Mucosa of descending colon (tissue), 3 donors: ENCODE measurements around the gene TET1. TPM values are rescaled to one million over a fixed set of nuclear protein-coding genes. Genes with fewer than 3 reads are reported as not detected.
"Not testable (repeated sequence)": the region's sequence is repeated elsewhere in the genome, so short reads cannot be mapped to it uniquely, and the experiment has no call there.

Experiments
- ATAC-seq: fragments of 200-7000 bp; cut with Tn5 transposase; one replicate; pipeline ENCODE4 v1.9.1; 2020; ENCODE audit warnings: mild to moderate bottlenecking, moderate library complexity
- DNase-seq, 3 donors: peaks; one replicate each; pipeline ENCODE4 v3.0.0-alpha.2; 2020
- H3K36me3 ChIP-seq: fragments of 200-600 bp; one replicate; pipeline ENCODE4 v1.8.0; 2021; ENCODE audit warnings: low read depth, mild to moderate bottlenecking
- H3K4me1 ChIP-seq: fragments of 200-600 bp; one replicate; pipeline ENCODE4 v1.8.0; 2021; ENCODE audit warnings: low read depth, mild to moderate bottlenecking
- H3K4me3 ChIP-seq: fragments of 200-600 bp; one replicate; pipeline ENCODE4 v1.8.0; 2021; ENCODE audit warnings: mild to moderate bottlenecking
- H3K9me3 ChIP-seq: fragments of 200-600 bp; one replicate; pipeline ENCODE4 v1.8.0; 2021; ENCODE audit warnings: mild to moderate bottlenecking
- CTCF ChIP-seq: fragments of 200-600 bp; IDR thresholded peaks from one replicate; pipeline ENCODE4 v1.8.0; 2022; ENCODE audit warnings: antibody characterized with exemption, mild to moderate bottlenecking
- intact Hi-C, 2 donors: fragments of 100-400 bp; cut with DNase I in 1 of 2; cut with micrococcal nuclease in 1 of 2; formaldehyde crosslinking; loops; one replicate each; pipeline versions ENCODE4 v1.11.0 to v1.11.1; 2022; cut with DNase I, micrococcal nuclease
- total RNA-seq, 3 donors: library from RNA; stranded (reverse); fragmentation: NEBNext Ultra II Directional in 2 of 3; extraction: Animal tissue kit (Norgen Biotek cat#: 25700) in 2 of 3; gene quantifications; one replicate each; pipeline versions ENCODE4 v1.2.1 to v1.2.4, GENCODE V29; 2021 to 2023
- donor health status: DM: no; HTN: no; CAD: no; lungs with moderate emphysema.
- donor health status: DM: no; HTN: no; CAD: no.
- donor health status: DM: no; HTN: yes; CAD: no.

TET1 gene
- total RNA-seq, 3 donors from 2014 or later = 1.0 to 5.7 (median 1.1) TPM

- intact Hi-C loops = no loop called here
- no peak for DNase-seq
- Histone ChIP-seq H3K9me3 (no peaks in the 10 kb centered on the region), H3K4me3 (no peak overlapping the region), H3K4me1 (peaks cover 7% of the 10 kb centered on the region), H3K36me3 (no peaks in the 10 kb centered on the region)
- no peak for ATAC-seq
- TF ChIP-seq CTCF = no peak
These were observed 164.9 kb downstream of the TET1 start for GRCh38 chr10:68725016-68725415.

- DNase-seq (no peak), ATAC-seq (no peak)
- Histone ChIP-seq H3K36me3 (peaks cover under 1% of the 10 kb centered on the region), H3K4me1 (peaks cover 7% of the 10 kb centered on the region), H3K4me3 (no peak overlapping the region), H3K9me3 (no peaks in the 10 kb centered on the region)
- no peak for TF ChIP-seq CTCF
- intact Hi-C loops = no loop called here
These were observed 167.0 kb downstream of the TET1 start for GRCh38 chr10:68727146-68727545.

GRCh38 chr10:68732651-68733050 lies 172.5 kb downstream of the TET1 start:
- TF ChIP-seq CTCF = no peak
- DNase-seq = no peak
- no peaks in the 10 kb centered on the region for H3K4me1 ChIP-seq
- H3K9me3 ChIP-seq = no peaks in the 10 kb centered on the region
- intact Hi-C loops = no loop called here
- H3K36me3 ChIP-seq = peaks cover 3% of the 10 kb centered on the region
- no peak for ATAC-seq
- no peak overlapping the region for H3K4me3 ChIP-seq

GRCh38 chr10:68734349-68734748 lies 174.2 kb downstream of the TET1 start:
- Histone ChIP-seq H3K4me1 (no peaks in the 10 kb centered on the region), H3K4me3 (no peak overlapping the region), H3K36me3 (peaks cover 3% of the 10 kb centered on the region), H3K9me3 (no peaks in the 10 kb centered on the region)
- no peak for ATAC-seq
- intact Hi-C loops = no loop called here
- TF ChIP-seq CTCF = no peak
- DNase-seq = no peak

- no peaks in the 10 kb centered on the region for H3K4me1 ChIP-seq
- no peak for TF ChIP-seq CTCF
- no peak overlapping the region for H3K4me3 ChIP-seq
- ATAC-seq (no peak), DNase-seq (no peak)
- intact Hi-C loops = no loop called here
- H3K9me3 ChIP-seq = no peaks in the 10 kb centered on the region
- peaks cover 3% of the 10 kb centered on the region for H3K36me3 ChIP-seq
These were observed 175.0 kb downstream of the TET1 start for GRCh38 chr10:68735119-68735518.

- DNase-seq, intact Hi-C loops, H3K4me1 ChIP-seq, H3K4me3 ChIP-seq, H3K36me3 ChIP-seq, H3K9me3 ChIP-seq, ATAC-seq: not testable (repeated sequence)
These were observed 175.6 kb downstream of the TET1 start for GRCh38 chr10:68735739-68736138.

- H3K9me3 ChIP-seq, DNase-seq, H3K4me1 ChIP-seq, H3K36me3 ChIP-seq, ATAC-seq, H3K4me3 ChIP-seq: not testable (repeated sequence)
- intact Hi-C loops = loop anchor here in 1 of 2 donors (10.0 kb wide), 1 partner anchor 234 kb away; no protein-coding TSS in a partner anchor
These were observed 180.5 kb downstream of the TET1 start for GRCh38 chr10:68740676-68741075.
